Panc1 (cell line): ENCODE data around the gene PTPRS.

Experiments used
- POLR2AphosphoS5 ChIP-seq: IDR thresholded peaks from 2 replicates; pipeline ENCODE4 v1.6.1; 2012; ENCODE audit warnings: mild to moderate bottlenecking, low read depth, low read length, moderate library complexity
- TCF7L2 ChIP-seq: IDR thresholded peaks from 2 replicates; pipeline ENCODE4 v1.6.1; 2011; ENCODE audit warnings: mild to moderate bottlenecking, low read depth, low read length, inconsistent platforms
- TF ChIP-seq, protein P1 (sequence below): fragments of 450-650 bp; IDR thresholded peaks from 2 replicates; pipeline ENCODE4 v1.5.1; 2017; ENCODE audit warnings: mild to moderate bottlenecking
- TF ChIP-seq, protein P2 (sequence below), 2 experiments: IDR thresholded peaks; 2 replicates each; pipeline ENCODE4 v1.6.1; 2011 to 2012; ENCODE audit warnings: low read depth in 2 of 2, control low read depth in 1 of 2, low read length in 1 of 2, mild to moderate bottlenecking in 1 of 2, moderate library complexity in 1 of 2; ENCODE audit not compliant: insufficient read depth in 1 of 2

DNA sequence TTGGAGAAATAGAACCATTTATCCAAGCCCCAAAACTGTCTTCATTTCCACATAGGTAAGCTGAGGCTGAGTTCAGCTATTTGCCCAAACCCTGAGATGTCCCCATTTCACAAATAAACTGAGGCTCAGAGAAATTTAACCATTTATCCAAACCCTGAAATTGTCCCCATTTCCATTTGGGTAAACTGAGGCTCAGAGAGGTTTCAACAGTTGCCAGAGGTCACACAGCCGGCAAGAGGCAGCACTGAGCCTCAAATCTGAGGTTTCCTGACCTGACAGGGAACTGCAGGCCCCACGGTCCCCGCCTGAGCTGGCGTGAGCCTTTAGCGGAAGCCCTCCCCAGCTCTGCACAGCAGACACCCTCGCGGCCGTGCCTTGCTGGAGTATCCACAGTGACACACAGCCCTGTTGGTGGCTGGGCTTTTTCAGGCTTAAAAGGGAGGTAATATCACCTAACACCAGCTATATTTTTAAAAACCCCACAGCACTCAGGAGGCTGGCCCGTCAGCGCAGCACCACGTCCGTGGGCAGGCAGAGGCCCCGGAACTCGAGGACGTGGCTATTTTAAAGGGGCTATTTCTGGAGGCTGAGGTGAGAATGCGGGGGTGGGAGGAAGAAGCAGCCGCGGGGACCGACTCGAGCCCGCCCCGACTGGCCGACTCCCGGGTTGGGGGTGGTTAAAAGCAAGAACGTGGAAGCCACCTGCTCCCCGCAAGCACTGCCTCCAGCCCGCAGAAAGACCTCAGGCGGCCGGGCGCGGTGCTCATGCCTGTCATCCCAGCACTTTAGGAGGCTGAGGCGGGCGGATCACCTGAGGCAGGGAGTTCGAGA lies 18.5 kb downstream of the PTPRS start:
- TF ChIP-seq, protein P1, sequence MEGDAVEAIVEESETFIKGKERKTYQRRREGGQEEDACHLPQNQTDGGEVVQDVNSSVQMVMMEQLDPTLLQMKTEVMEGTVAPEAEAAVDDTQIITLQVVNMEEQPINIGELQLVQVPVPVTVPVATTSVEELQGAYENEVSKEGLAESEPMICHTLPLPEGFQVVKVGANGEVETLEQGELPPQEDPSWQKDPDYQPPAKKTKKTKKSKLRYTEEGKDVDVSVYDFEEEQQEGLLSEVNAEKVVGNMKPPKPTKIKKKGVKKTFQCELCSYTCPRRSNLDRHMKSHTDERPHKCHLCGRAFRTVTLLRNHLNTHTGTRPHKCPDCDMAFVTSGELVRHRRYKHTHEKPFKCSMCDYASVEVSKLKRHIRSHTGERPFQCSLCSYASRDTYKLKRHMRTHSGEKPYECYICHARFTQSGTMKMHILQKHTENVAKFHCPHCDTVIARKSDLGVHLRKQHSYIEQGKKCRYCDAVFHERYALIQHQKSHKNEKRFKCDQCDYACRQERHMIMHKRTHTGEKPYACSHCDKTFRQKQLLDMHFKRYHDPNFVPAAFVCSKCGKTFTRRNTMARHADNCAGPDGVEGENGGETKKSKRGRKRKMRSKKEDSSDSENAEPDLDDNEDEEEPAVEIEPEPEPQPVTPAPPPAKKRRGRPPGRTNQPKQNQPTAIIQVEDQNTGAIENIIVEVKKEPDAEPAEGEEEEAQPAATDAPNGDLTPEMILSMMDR: no peak
- TF ChIP-seq, protein P2, sequence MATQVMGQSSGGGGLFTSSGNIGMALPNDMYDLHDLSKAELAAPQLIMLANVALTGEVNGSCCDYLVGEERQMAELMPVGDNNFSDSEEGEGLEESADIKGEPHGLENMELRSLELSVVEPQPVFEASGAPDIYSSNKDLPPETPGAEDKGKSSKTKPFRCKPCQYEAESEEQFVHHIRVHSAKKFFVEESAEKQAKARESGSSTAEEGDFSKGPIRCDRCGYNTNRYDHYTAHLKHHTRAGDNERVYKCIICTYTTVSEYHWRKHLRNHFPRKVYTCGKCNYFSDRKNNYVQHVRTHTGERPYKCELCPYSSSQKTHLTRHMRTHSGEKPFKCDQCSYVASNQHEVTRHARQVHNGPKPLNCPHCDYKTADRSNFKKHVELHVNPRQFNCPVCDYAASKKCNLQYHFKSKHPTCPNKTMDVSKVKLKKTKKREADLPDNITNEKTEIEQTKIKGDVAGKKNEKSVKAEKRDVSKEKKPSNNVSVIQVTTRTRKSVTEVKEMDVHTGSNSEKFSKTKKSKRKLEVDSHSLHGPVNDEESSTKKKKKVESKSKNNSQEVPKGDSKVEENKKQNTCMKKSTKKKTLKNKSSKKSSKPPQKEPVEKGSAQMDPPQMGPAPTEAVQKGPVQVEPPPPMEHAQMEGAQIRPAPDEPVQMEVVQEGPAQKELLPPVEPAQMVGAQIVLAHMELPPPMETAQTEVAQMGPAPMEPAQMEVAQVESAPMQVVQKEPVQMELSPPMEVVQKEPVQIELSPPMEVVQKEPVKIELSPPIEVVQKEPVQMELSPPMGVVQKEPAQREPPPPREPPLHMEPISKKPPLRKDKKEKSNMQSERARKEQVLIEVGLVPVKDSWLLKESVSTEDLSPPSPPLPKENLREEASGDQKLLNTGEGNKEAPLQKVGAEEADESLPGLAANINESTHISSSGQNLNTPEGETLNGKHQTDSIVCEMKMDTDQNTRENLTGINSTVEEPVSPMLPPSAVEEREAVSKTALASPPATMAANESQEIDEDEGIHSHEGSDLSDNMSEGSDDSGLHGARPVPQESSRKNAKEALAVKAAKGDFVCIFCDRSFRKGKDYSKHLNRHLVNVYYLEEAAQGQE (IDR thresholded peaks at IDR 0.05; ENCODE audit: insufficient read depth in 1 of 2, low read depth in 2 of 2, low read length in 1 of 2): no peak
- TF ChIP-seq POLR2AphosphoS5: no peak
- no peak for TF ChIP-seq TCF7L2
